GM23248 (cell line): ENCODE data around the gene XRCC4. TPM values are rescaled to one million over a fixed set of nuclear protein-coding genes. Genes with fewer than 3 reads are reported as not detected.
A peak's percentile ranks its signal among the peaks of the same experiment; 100 is the strongest.

Experiments used
- DNase-seq: peaks from one replicate; pipeline ENCODE4 v3.0.0-alpha.2; 2015
- H2AFZ ChIP-seq: fragments of 200-600 bp; sonication (generic); 2 replicates; pipeline ENCODE4 v1.6.1; 2016; ENCODE audit warnings: antibody characterized with exemption
- H3F3A ChIP-seq: fragments of 200-600 bp; sonication (generic); 2 replicates; pipeline ENCODE4 v1.6.1; 2016; ENCODE audit warnings: mild to moderate bottlenecking, antibody characterized with exemption, mixed run types; ENCODE audit not compliant: insufficient read depth
- H3K27ac ChIP-seq: fragments of 200-600 bp; sonication (generic); 2 replicates; pipeline ENCODE4 v1.5.1; 2016; ENCODE audit warnings: mild to moderate bottlenecking
- H3K27me3 ChIP-seq: fragments of 200-600 bp; sonication (generic); replicated peaks from 2 replicates; pipeline ENCODE4 v1.6.1; 2016; ENCODE audit warnings: mild to moderate bottlenecking; ENCODE audit not compliant: insufficient read depth
- H3K36me3 ChIP-seq: fragments of 200-600 bp; sonication (generic); 2 replicates; pipeline ENCODE4 v1.6.1; 2016; ENCODE audit warnings: low read depth, mild to moderate bottlenecking
- H3K4me1 ChIP-seq: fragments of 200-600 bp; sonication (generic); 2 replicates; pipeline ENCODE4 v1.6.1; 2016; ENCODE audit warnings: mild to moderate bottlenecking; ENCODE audit not compliant: insufficient read depth
- H3K4me2 ChIP-seq: fragments of 200-600 bp; sonication (generic); one replicate; pipeline ENCODE4 v1.6.1; 2016; ENCODE audit warnings: mild to moderate bottlenecking; ENCODE audit not compliant: unreplicated experiment
- H3K4me3 ChIP-seq: fragments of 200-600 bp; sonication (generic); 2 replicates; pipeline ENCODE4 v1.5.1; 2016; ENCODE audit warnings: mild to moderate bottlenecking
- H3K79me2 ChIP-seq: fragments of 200-600 bp; sonication (generic); 2 replicates; pipeline ENCODE4 v1.6.1; 2016; ENCODE audit warnings: mild to moderate bottlenecking; ENCODE audit not compliant: insufficient read depth
- H3K9ac ChIP-seq: fragments of 200-600 bp; sonication (generic); 2 replicates; pipeline ENCODE4 v1.6.1; 2016; ENCODE audit warnings: mild to moderate bottlenecking
- H3K9me2 ChIP-seq: fragments of 200-600 bp; sonication (generic); 2 replicates; pipeline ENCODE4 v1.6.1; 2016; ENCODE audit warnings: mixed run types, mild to moderate bottlenecking, moderate library complexity; ENCODE audit not compliant: insufficient read depth
- H3K9me3 ChIP-seq: fragments of 200-600 bp; sonication (generic); one replicate; pipeline ENCODE4 v1.6.1; 2017; ENCODE audit warnings: low read depth
- H4K20me1 ChIP-seq: fragments of 200-600 bp; sonication (generic); 2 replicates; pipeline ENCODE4 v1.6.0; 2016; ENCODE audit not compliant: insufficient read depth
- EZH2 ChIP-seq: fragments of 200-600 bp; sonication (generic); IDR thresholded peaks from 2 replicates; pipeline ENCODE4 v1.6.1; 2018; ENCODE audit warnings: antibody characterized with exemption, mild to moderate bottlenecking; ENCODE audit not compliant: insufficient read depth, poor library complexity, severe bottlenecking
- EZH2phosphoT487 ChIP-seq: fragments of 200-600 bp; sonication (generic); IDR thresholded peaks from 2 replicates; pipeline ENCODE4 v1.6.1; 2018; ENCODE audit warnings: antibody characterized with exemption, moderate library complexity, mild to moderate bottlenecking, low read depth; ENCODE audit not compliant: insufficient read depth
- WGBS, 2 experiments: methylation state at CpG; one replicate each; pipeline ENCODE4 v1.1.6; 2015 to 2017; ENCODE audit warnings: low lambda C conversion rate in 2 of 2, low coverage in 1 of 2; ENCODE audit errors: missing lambda C conversion rate in 2 of 2; 5-methylcytosine and 5-hydroxymethylcytosine counted together
- in situ Hi-C: fragments of 300-500 bp; cut with MboI; formaldehyde crosslinking; loops from 2 replicates; pipeline ENCODE4 v1.15.0; 2020
- polyA plus RNA-seq: library from polyadenylated mRNA; unstranded; fragments of >200 nt; fragmentation: Nextera tagmentation; extraction: Ambion mirVana; gene quantifications from 2 replicates; pipeline ENCODE4 v1.2.1, GENCODE V29; 2016
- total RNA-seq: library from RNA; depleted of rRNA; stranded (reverse); fragments of >200 nt; shearing (Covaris generic); gene quantifications from 2 replicates; pipeline ENCODE4 v1.2.3, GENCODE V29; 2014

XRCC4 gene
- total and polyA plus RNA-seq, 2 experiments from 2014 or later: 11.5 to 11.7 TPM

- Histone ChIP-seq H3K9me3 (no peaks in the 10 kb centered on the region), H3K36me3 (no peaks in the 10 kb centered on the region), H3K9me2 (no peaks in the 10 kb centered on the region), H3K27me3 (no peaks in the 10 kb centered on the region), H3K79me2 (no peaks in the 10 kb centered on the region), H2AFZ (no peak overlapping the region), H3F3A (peaks cover 10% of the 10 kb centered on the region), H3K4me1 (peaks cover 10% of the 10 kb centered on the region), H4K20me1 (no peaks in the 10 kb centered on the region), H3K4me2 (no peak overlapping the region), H3K27ac (no peak overlapping the region), H3K9ac (no peak overlapping the region), H3K4me3 (no peak overlapping the region)
- DNase-seq: no peak
- TF ChIP-seq EZH2 (no peak), EZH2phosphoT487 (no peak)
- in situ Hi-C loops: no loop called here
- WGBS, 2 experiments: 96 to 100% methylated on average over 1 of the region's 1 CpG
Measured at GRCh38 chr5:83363886-83364275, 286.5 kb downstream of the XRCC4 start.

GRCh38 chr5:83364312-83365299 is 287.3 kb downstream of the XRCC4 start:
- H3K9me2 ChIP-seq: no peaks in the 10 kb centered on the region
- no peak overlapping the region for H3K4me3 ChIP-seq
- H4K20me1 ChIP-seq: no peaks in the 10 kb centered on the region
- H3K79me2 ChIP-seq: no peaks in the 10 kb centered on the region
- no peak overlapping the region for H3K4me2 ChIP-seq
- no peaks in the 10 kb centered on the region for H3K36me3 ChIP-seq
- H2AFZ ChIP-seq: no peak overlapping the region
- H3K27me3 ChIP-seq: no peaks in the 10 kb centered on the region
- peaks cover 17% of the 10 kb centered on the region for H3F3A ChIP-seq
- H3K9me3 ChIP-seq: no peaks in the 10 kb centered on the region
- H3K27ac ChIP-seq: no peak overlapping the region
- no peak overlapping the region for H3K9ac ChIP-seq
- in situ Hi-C loops: no loop called here
- 65 to 68% methylated on average over 8 of the region's 8 CpGs for WGBS, 2 experiments
- H3K4me1 ChIP-seq: peaks cover 14% of the 10 kb centered on the region
- TF ChIP-seq EZH2phosphoT487: no peak
- TF ChIP-seq EZH2: no peak
- no peak for DNase-seq

GRCh38 chr5:83368319-83368718 is 291.0 kb downstream of the XRCC4 start:
- peak overlapping the region; percentile 39 for H3K4me3 ChIP-seq
- H3K4me2 ChIP-seq: peak overlapping the region; percentile 81
- WGBS, 2 experiments: 11 to 19% methylated on average over 5 of the region's 5 CpGs
- H3K36me3 ChIP-seq: no peaks in the 10 kb centered on the region
- peak; percentile 93 for DNase-seq
- H3K4me1 ChIP-seq: peaks cover 14% of the 10 kb centered on the region
- no peaks in the 10 kb centered on the region for H3K9me2 ChIP-seq
- no peaks in the 10 kb centered on the region for H3K27me3 ChIP-seq
- no peak overlapping the region for H2AFZ ChIP-seq
- peaks cover 17% of the 10 kb centered on the region for H3F3A ChIP-seq
- in situ Hi-C loops: no loop called here
- TF ChIP-seq EZH2phosphoT487 (no peak), EZH2 (no peak)
- H3K27ac ChIP-seq: peak overlapping the region; percentile 72
- H4K20me1 ChIP-seq: no peaks in the 10 kb centered on the region
- H3K9ac ChIP-seq: peak overlapping the region; percentile 22; the same call in 1 of the 2 replicates
- H3K79me2 ChIP-seq: no peaks in the 10 kb centered on the region
- no peaks in the 10 kb centered on the region for H3K9me3 ChIP-seq

GRCh38 chr5:83368835-83369234 is 291.5 kb downstream of the XRCC4 start:
- Histone ChIP-seq H3K9me3 (no peaks in the 10 kb centered on the region), H3K9me2 (no peaks in the 10 kb centered on the region), H3K9ac (peak overlapping the region; percentile 22; the same call in 1 of the 2 replicates), H3F3A (peaks cover 17% of the 10 kb centered on the region), H3K4me1 (peaks cover 14% of the 10 kb centered on the region), H2AFZ (no peak overlapping the region), H3K27me3 (no peaks in the 10 kb centered on the region), H3K4me2 (peak overlapping the region; percentile 81), H4K20me1 (no peaks in the 10 kb centered on the region), H3K27ac (peak overlapping the region; percentile 72), H3K79me2 (no peaks in the 10 kb centered on the region), H3K4me3 (peak overlapping the region; percentile 39), H3K36me3 (no peaks in the 10 kb centered on the region)
- TF ChIP-seq EZH2phosphoT487: no peak
- DNase-seq: peak; percentile 60
- in situ Hi-C loops: no loop called here
- WGBS, 2 experiments: 68 to 74% methylated on average over 3 of the region's 3 CpGs
